Osteoblast (primary cell): ENCODE results near the gene CLTC. TPM values are rescaled to one million over a fixed set of nuclear protein-coding genes. Genes with fewer than 3 reads are reported as not detected.

Source experiments
- DNase-seq: peaks from one replicate; pipeline ENCODE4 v3.0.0; 2011; ENCODE audit warnings: low spot score, mixed read lengths; ENCODE audit not compliant: insufficient read length; ENCODE audit errors: missing footprints
- H2AFZ ChIP-seq: 2 replicates; pipeline ENCODE4 v1.6.0; 2011; ENCODE audit warnings: mild to moderate bottlenecking, low read length
- H3K27ac ChIP-seq: 2 replicates; pipeline ENCODE4 v1.5.1; 2011; ENCODE audit warnings: mild to moderate bottlenecking, low read depth, low read length, moderate library complexity
- H3K27me3 ChIP-seq: 2 replicates; pipeline ENCODE4 v1.6.0; 2012; ENCODE audit warnings: mild to moderate bottlenecking, control low read depth, inconsistent platforms, low read length, moderate library complexity; ENCODE audit not compliant: insufficient read depth
- H3K36me3 ChIP-seq: 2 replicates; pipeline ENCODE4 v1.5.1; 2011; ENCODE audit warnings: mild to moderate bottlenecking, low read length, control low read depth, moderate library complexity; ENCODE audit not compliant: insufficient read depth
- H3K4me1 ChIP-seq: 2 replicates; pipeline ENCODE4 v1.5.1; 2011; ENCODE audit warnings: mild to moderate bottlenecking, low read length, control low read depth, moderate library complexity; ENCODE audit not compliant: insufficient read depth
- H3K4me2 ChIP-seq: 2 replicates; pipeline ENCODE4 v1.6.0; 2011; ENCODE audit warnings: mild to moderate bottlenecking, low read length; ENCODE audit not compliant: insufficient read depth
- H3K4me3 ChIP-seq: fragments of 200-600 bp; sonication (generic); 3 replicates; pipeline ENCODE4 v1.5.1; 2012; ENCODE audit warnings: mild to moderate bottlenecking, low read length, inconsistent platforms; ENCODE audit not compliant: insufficient read depth
- H3K79me2 ChIP-seq: 2 replicates; pipeline ENCODE4 v1.6.0; 2012; ENCODE audit warnings: mild to moderate bottlenecking, low read length, control low read depth, inconsistent platforms; ENCODE audit not compliant: insufficient read depth
- H3K9me3 ChIP-seq: 2 replicates; pipeline ENCODE4 v1.5.1; 2011; ENCODE audit warnings: low read depth, low read length, control low read depth
- H4K20me1 ChIP-seq: 2 replicates; pipeline ENCODE4 v1.6.0; 2012; ENCODE audit warnings: mild to moderate bottlenecking, low read length, control low read depth; ENCODE audit not compliant: insufficient read depth
- CTCF ChIP-seq: IDR thresholded peaks from 2 replicates; pipeline ENCODE4 v1.5.1; 2011; ENCODE audit warnings: mild to moderate bottlenecking, low read depth, low read length, moderate library complexity; ENCODE audit errors: extremely low read depth
- total RNA-seq: library from RNA; depleted of rRNA; stranded (reverse); fragments of >200 nt; gene quantifications from 2 replicates; pipeline ENCODE4 v1.2.3, GENCODE V29; 2012

CLTC gene
- total RNA-seq, 1 donor: 518 TPM

- H3K79me2 ChIP-seq: peaks cover 96% of the 10 kb centered on the region
- peaks cover 10% of the 10 kb centered on the region for H3K36me3 ChIP-seq
- peaks cover 81% of the 10 kb centered on the region for H4K20me1 ChIP-seq
- H3K9me3 ChIP-seq: no peaks in the 10 kb centered on the region
- H3K27me3 ChIP-seq: no peaks in the 10 kb centered on the region
- H2AFZ ChIP-seq: no peak overlapping the region
- H3K4me2 ChIP-seq: no peak overlapping the region
- no peak for TF ChIP-seq CTCF
- no peak overlapping the region for H3K4me3 ChIP-seq
- peak; percentile 13 for DNase-seq
- no peak overlapping the region for H3K27ac ChIP-seq
- peaks cover 38% of the 10 kb centered on the region for H3K4me1 ChIP-seq
These were observed 18.9 kb downstream of the CLTC start for GRCh38 chr17:59638553-59638952.

DNA sequence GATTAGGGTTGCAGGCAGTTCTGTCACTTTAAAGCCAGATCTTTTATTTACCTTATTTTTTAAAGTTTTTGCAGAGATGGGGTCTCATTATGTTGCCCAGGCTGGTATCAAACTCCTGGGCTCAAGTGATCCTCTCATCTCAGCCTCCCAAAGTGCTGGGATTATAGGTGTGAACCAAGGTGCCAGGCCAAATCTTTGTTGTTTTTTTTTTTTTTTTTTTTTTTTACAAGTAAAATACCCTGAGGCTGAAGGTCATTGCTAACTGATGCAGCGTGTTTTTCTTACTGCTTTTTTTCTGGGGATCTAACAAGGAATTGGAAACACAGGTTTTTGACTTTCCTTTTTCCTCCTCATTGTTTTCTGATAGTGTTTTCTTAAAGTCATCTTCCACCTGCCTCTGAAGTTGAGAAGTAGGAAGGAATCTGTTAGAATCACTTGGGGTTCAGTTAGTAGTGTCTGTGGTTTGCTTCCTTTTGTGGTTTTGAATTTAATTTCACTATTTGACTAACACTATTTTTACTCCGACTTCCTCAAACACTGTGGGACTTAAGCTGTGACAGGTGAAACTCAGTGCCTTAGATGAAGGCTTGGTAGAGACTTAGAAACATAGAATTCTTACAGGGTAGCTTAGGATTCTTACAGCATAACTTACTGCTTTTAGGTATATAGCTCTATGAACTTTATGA is 22.2 kb downstream of the CLTC start:
- no peak for DNase-seq
- Histone ChIP-seq H3K4me2 (no peak overlapping the region), H4K20me1 (peaks cover 83% of the 10 kb centered on the region), H2AFZ (no peak overlapping the region), H3K36me3 (peaks cover 36% of the 10 kb centered on the region), H3K27me3 (no peaks in the 10 kb centered on the region), H3K79me2 (peaks cover 98% of the 10 kb centered on the region), H3K4me1 (peaks cover 28% of the 10 kb centered on the region), H3K27ac (no peak overlapping the region), H3K9me3 (no peaks in the 10 kb centered on the region), H3K4me3 (no peak overlapping the region)
- TF ChIP-seq CTCF: no peak

DNA sequence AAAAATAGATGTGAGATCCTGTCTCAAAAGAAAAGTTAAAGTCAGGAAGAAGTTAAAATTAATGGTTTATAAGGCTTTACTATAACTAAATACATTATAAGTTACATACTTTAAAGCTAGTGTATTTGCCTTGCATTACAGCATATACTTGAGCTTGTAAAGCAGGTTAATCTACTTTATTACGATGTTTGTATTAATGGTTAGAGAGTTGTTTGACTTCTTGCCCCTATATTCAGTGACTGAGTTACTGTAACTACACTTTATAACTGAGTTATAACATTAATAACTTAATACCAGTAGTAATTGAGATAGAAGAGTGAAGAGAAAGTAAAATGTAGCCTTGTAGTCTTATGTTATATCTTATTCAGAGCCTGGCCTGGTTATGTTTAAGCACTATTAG is 22.9 kb downstream of the CLTC start:
- H3K4me2 ChIP-seq: peak overlapping the region; percentile 5
- peaks cover 100% of the 10 kb centered on the region for H3K79me2 ChIP-seq
- no peaks in the 10 kb centered on the region for H3K9me3 ChIP-seq
- no peak for DNase-seq
- H2AFZ ChIP-seq: no peak overlapping the region
- peaks cover 42% of the 10 kb centered on the region for H3K36me3 ChIP-seq
- H3K4me3 ChIP-seq: no peak overlapping the region
- H3K27ac ChIP-seq: no peak overlapping the region
- H4K20me1 ChIP-seq: peaks cover 88% of the 10 kb centered on the region
- TF ChIP-seq CTCF: no peak
- H3K4me1 ChIP-seq: peaks cover 33% of the 10 kb centered on the region
- no peaks in the 10 kb centered on the region for H3K27me3 ChIP-seq

- peak; percentile 81 for DNase-seq
- Histone ChIP-seq H3K4me2 (no peak overlapping the region), H3K79me2 (peaks cover 100% of the 10 kb centered on the region), H3K4me1 (peaks cover 41% of the 10 kb centered on the region), H3K9me3 (no peaks in the 10 kb centered on the region), H3K27ac (peak overlapping the region; percentile 35), H3K36me3 (peaks cover 51% of the 10 kb centered on the region), H4K20me1 (peaks cover 90% of the 10 kb centered on the region), H3K4me3 (no peak overlapping the region), H3K27me3 (no peaks in the 10 kb centered on the region), H2AFZ (no peak overlapping the region)
- TF ChIP-seq CTCF: no peak
These were observed 23.8 kb downstream of the CLTC start for GRCh38 chr17:59643159-59644140.
